ENCODE data around the gene JAZF1. TPM values are rescaled to one million over a fixed set of nuclear protein-coding genes. Genes with fewer than 3 reads are reported as not detected.

JAZF1 gene
- total and polyA plus RNA-seq, 2 of the 8 experiments (the other 6 are each of a cell fraction or from before 2014, with no cell fraction given) = 2.6 to 21.8 TPM

DNA sequence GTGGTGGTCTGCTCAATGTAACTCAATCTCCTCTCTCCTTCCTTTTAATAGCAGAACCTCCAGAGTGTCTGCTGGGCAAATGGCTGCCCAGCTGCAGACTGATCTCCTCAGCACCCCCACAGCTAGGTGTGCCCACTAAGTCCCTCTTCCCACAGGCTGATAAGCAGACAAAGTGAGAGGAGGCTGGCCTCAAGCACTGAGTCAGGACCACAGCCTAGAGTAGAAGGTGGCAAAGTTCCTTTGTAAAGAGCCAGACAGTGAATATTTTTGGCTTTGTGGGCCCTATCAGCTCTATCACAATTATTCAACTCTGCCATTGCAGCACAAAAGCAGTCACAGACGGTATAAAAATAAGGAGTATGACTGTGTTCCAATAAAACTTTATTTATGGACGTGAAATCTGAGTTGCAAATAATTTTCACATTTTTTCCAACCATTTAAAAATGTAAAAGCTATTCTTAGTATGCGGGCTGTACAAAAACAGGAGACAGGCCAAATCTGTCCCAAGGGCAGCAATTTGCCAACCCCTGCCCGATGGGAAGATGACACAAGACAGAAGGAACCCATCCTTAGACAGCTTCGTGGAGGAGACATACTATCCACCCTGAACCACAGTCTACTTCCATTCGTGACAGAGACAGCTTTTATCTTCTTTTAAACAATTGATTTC is 23.4 kb downstream of the JAZF1 start:
- WGBS, 2 experiments (ENCODE audit: extremely low coverage in 1 of 2, insufficient coverage in 1 of 2, insufficient read length in 1 of 2, insufficient replicate concordance in 2 of 2, low coverage in 1 of 2, low lambda C conversion rate in 2 of 2, missing lambda C conversion rate in 1 of 2) = 94% methylated on average over 6 of the region's 6 CpGs; no CpG with 5 or more reads in 1 of the 2 experiments
- Histone ChIP-seq H2BK20ac (ENCODE audit: low read length) (no peak overlapping the region), H3K14ac (ENCODE audit: insufficient read length) (no peak overlapping the region), H3K79me1 (ENCODE audit: low read depth, low read length) (peaks cover 2% of the 10 kb centered on the region; the same call in 1 of the 2 replicates), H3K4me3 (ENCODE audit: extremely low read depth in 1 of 4, insufficient read depth in 2 of 4, low read depth in 3 of 4, low read length in 4 of 4) (no peak overlapping the region), H4K8ac (ENCODE audit: extremely low read depth, insufficient read depth, low read length) (no peak overlapping the region), H3K23ac (ENCODE audit: insufficient read length) (no peak overlapping the region), H3K9ac (replicated peaks in 1 of 4; ENCODE audit: extremely low read depth in 1 of 4, low read depth in 3 of 4, low read length in 3 of 4) (no peak overlapping the region), H2BK12ac (ENCODE audit: low read depth, low read length) (no peak overlapping the region), H3K36me3 (ENCODE audit: control insufficient read depth in 2 of 4, insufficient read depth in 4 of 4, low read length in 3 of 4) (no peaks in the 10 kb centered on the region; a peak in 1 of 8 replicates), H3K27ac (ENCODE audit: low read depth, low read length) (no peak overlapping the region), H2AFZ (ENCODE audit: low read length) (no peak overlapping the region), H3K56ac (replicated peaks; ENCODE audit: insufficient read length, low read depth, low read length) (no peak overlapping the region), H4K5ac (ENCODE audit: insufficient read length, low read depth, low read length) (no peak overlapping the region), H2BK15ac (ENCODE audit: low read length) (no peak overlapping the region), H3K9me3 (ENCODE audit: insufficient read depth in 2 of 2, low read depth in 1 of 2, low read length in 1 of 2) (no peaks in the 10 kb centered on the region), H3K4me1 (replicated peaks in 1 of 4; ENCODE audit: control insufficient read depth in 3 of 4, insufficient read depth in 4 of 4, low read length in 3 of 4) (peaks cover 0 to 5% (median under 1%) of the 10 kb centered on the region in 4 experiments; a peak in 1 of 7 replicates), H4K20me1 (replicated peaks in 1 of 2; ENCODE audit: control insufficient read depth in 1 of 2, insufficient read depth in 2 of 2, low read length in 2 of 2) (no peaks in the 10 kb centered on the region), H4K91ac (replicated peaks; ENCODE audit: insufficient read length, low read length) (no peak overlapping the region), H3K18ac (ENCODE audit: extremely low read depth, low read length) (peak overlapping the region; percentile 17; the same call in 1 of the 2 replicates), H2BK120ac (replicated peaks; ENCODE audit: low read depth, low read length) (no peak overlapping the region), H3K79me2 (ENCODE audit: control insufficient read depth in 1 of 2, insufficient read depth in 2 of 2, low read length in 2 of 2) (peaks cover 4 to 6% of the 10 kb centered on the region in 2 experiments; a peak in 3 of 4 replicates), H2BK5ac (ENCODE audit: low read depth, low read length) (no peak overlapping the region), H3K23me2 (ENCODE audit: low read depth, low read length) (no peaks in the 10 kb centered on the region), H3K4me2 (ENCODE audit: insufficient read depth in 1 of 2, low read depth in 2 of 2, low read length in 2 of 2) (no peak overlapping the region), H2AK5ac (ENCODE audit: low read depth, low read length) (no peak overlapping the region), H3K4ac (replicated peaks; ENCODE audit: insufficient read length, low read depth, low read length) (no peak overlapping the region), H3K27me3 (replicated peaks in 1 of 4; ENCODE audit: control insufficient read depth in 3 of 4, extremely low read depth in 1 of 4, insufficient read depth in 3 of 4, low read length in 3 of 4) (no peaks in the 10 kb centered on the region)
- CTCF ChIA-PET (ENCODE audit: partially characterized antibody) = interaction anchor here (0.7 kb wide), 1 partner anchor 10 kb away, joined by 3 read pairs; no protein-coding TSS in a partner anchor
- POLR2A ChIA-PET (ENCODE audit: partially characterized antibody) = interaction anchor here (0.7 to 1.7 kb wide), 2 partner anchors 10 to 44 kb away, joined by 3 to 4 read pairs; no protein-coding TSS in a partner anchor
- FAIRE-seq (no peak), DNase-seq (ENCODE audit: low read depth in 1 of 2, low spot score in 2 of 2) (no peak)
- TF ChIP-seq EGR1 (IDR thresholded peaks at IDR 0.05; ENCODE audit: borderline replicate concordance, low read depth, low read length) (no peak), GTF2F1 (IDR thresholded peaks at IDR 0.05; ENCODE audit: borderline replicate concordance, low read depth, low read length) (no peak), ATF2 (IDR thresholded peaks at IDR 0.05; ENCODE audit: low read length) (no peak), JUN (IDR thresholded peaks at IDR 0.05; ENCODE audit: low read depth, low read length) (no peak), CREB1 (IDR thresholded peaks at IDR 0.05) (no peak), CEBPB (IDR thresholded peaks at IDR 0.05; ENCODE audit: low read depth, low read length) (no peak), RFX5 (IDR thresholded peaks at IDR 0.05; ENCODE audit: borderline replicate concordance, low read depth, low read length) (no peak), POLR2A (IDR thresholded peaks at IDR 0.05; ENCODE audit: control extremely low read depth in 1 of 2, low read depth in 2 of 2, low read length in 2 of 2) (no peak), ZNF274 (IDR thresholded peaks at IDR 0.05; ENCODE audit: borderline replicate concordance, extremely low read depth, low read length) (no peak), NANOG (IDR thresholded peaks at IDR 0.05; ENCODE audit: insufficient read depth, low read depth, low read length, poor library complexity, severe bottlenecking) (no peak), CBX5 (IDR thresholded peaks at IDR 0.05; ENCODE audit: low read depth, low read length) (no peak), TCF12 (IDR thresholded peaks at IDR 0.05; ENCODE audit: low read depth, low read length) (no peak)

All from H1 (cell line).